GM12878 (cell line): ENCODE results near the gene CKS1B.

Experiments
- ATF7 ChIP-seq: fragments of 450-650 bp; IDR thresholded peaks from 2 replicates; pipeline ENCODE4 v1.6.1; 2016; ENCODE audit warnings: low read depth, mild to moderate bottlenecking
- CHD2 ChIP-seq: IDR thresholded peaks from 2 replicates; pipeline ENCODE4 v1.6.1; 2011; ENCODE audit warnings: low read depth, low read length, improper control_type of control experiment, borderline replicate concordance
- EP300 ChIP-seq, 2 experiments: fragments of 150-350 bp in 1 of 2; IDR thresholded peaks; 2 replicates each; pipeline ENCODE4 v1.6.1; 2011 to 2012; ENCODE audit warnings: low read depth in 2 of 2, low read length in 2 of 2, borderline replicate concordance in 1 of 2, improper control_type of control experiment in 1 of 2, inconsistent platforms in 1 of 2; ENCODE audit not compliant: control insufficient read depth in 1 of 2
- EZH2 ChIP-seq: IDR thresholded peaks from 2 replicates; pipeline ENCODE4 v1.6.1; 2012; ENCODE audit warnings: low read depth, mild to moderate bottlenecking, control low read depth, inconsistent platforms, low read length, borderline replicate concordance; ENCODE audit not compliant: control insufficient read depth
- IRF4 ChIP-seq: IDR thresholded peaks from 2 replicates; pipeline ENCODE4 v1.6.1; 2011; ENCODE audit warnings: low read depth, low read length
- KDM1A ChIP-seq: fragments of 200-600 bp; sonication (generic); IDR thresholded peaks from 2 replicates; pipeline ENCODE4 v1.6.1; 2016; ENCODE audit warnings: borderline replicate concordance
- POLR2A ChIP-seq: IDR thresholded peaks from 2 replicates; pipeline ENCODE4 v1.6.1; 2011; ENCODE audit warnings: low read depth, mild to moderate bottlenecking, low read length
- POLR2AphosphoS5 ChIP-seq: IDR thresholded peaks from 2 replicates; pipeline ENCODE4 v1.6.1; 2011; ENCODE audit warnings: mild to moderate bottlenecking, low read length, inconsistent platforms
- TF ChIP-seq, protein P1 (sequence below): IDR thresholded peaks from 2 replicates; pipeline ENCODE4 v1.6.1; 2012; ENCODE audit warnings: low read depth, low read length, improper control_type of control experiment
- TF ChIP-seq, protein P2 (sequence below), 3 experiments: IDR thresholded peaks in 2 of 3; conservative IDR thresholded peaks in 1 of 3; 2 replicates each; pipeline ENCODE4 v1.5.1; 2011; ENCODE audit warnings: low read depth in 3 of 3, low read length in 3 of 3, mild to moderate bottlenecking in 3 of 3, control low read depth in 2 of 3, moderate library complexity in 2 of 3, inconsistent platforms in 1 of 3, mixed read lengths in 1 of 3; ENCODE audit not compliant: control insufficient read depth in 2 of 3, insufficient read depth in 1 of 3; ENCODE audit errors: extremely low read depth in 1 of 3
- TF ChIP-seq, protein P3 (sequence below): IDR thresholded peaks from 2 replicates; pipeline ENCODE4 v1.6.1; 2011; ENCODE audit warnings: borderline replicate concordance, low read depth, mild to moderate bottlenecking, moderate library complexity, low read length; ENCODE audit not compliant: insufficient read depth, poor library complexity, severe bottlenecking
- TF ChIP-seq, protein P4 (sequence below): IDR thresholded peaks from 2 replicates; pipeline ENCODE4 v1.6.1; 2012; ENCODE audit warnings: low read depth, low read length, improper control_type of control experiment
- TF ChIP-seq, protein P5 (sequence below): fragments of 450-650 bp; IDR thresholded peaks from 2 replicates; pipeline ENCODE4 v1.6.1; 2017; ENCODE audit warnings: mild to moderate bottlenecking, moderate library complexity
- TF ChIP-seq, protein P6 (sequence below): IDR thresholded peaks from 2 replicates; pipeline ENCODE4 v1.6.1; 2011; ENCODE audit warnings: low read depth, low read length, improper control_type of control experiment, borderline replicate concordance

DNA sequence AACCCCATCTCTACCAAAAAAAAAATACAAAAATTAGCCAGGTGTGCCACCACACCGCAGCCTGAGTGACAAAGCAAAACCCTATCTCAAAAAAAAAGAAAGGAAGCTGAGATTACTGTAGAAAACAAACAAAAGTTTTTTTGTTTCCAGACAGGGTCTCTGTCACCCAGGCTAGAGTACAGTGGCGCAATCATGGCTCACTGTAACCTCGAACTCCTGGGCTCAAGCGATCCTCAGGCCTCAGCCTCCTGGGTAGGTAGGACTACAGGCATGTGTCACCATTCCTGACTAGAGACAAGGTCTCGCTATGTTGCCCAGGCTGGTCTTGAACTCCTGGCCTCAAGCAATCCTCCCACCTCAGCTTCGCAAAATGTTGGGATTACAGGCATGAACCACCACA, 10.1 kb upstream of the CKS1B start:
- TF ChIP-seq POLR2AphosphoS5 (no peak), EP300 (IDR thresholded peaks at IDR 0.05; ENCODE audit: borderline replicate concordance in 1 of 2, control insufficient read depth in 1 of 2, low read depth in 2 of 2, low read length in 2 of 2) (no peak), CHD2 (no peak), KDM1A (no peak), IRF4 (no peak), POLR2A (no peak), ATF7 (no peak), EZH2 (no peak)
- TF ChIP-seq, protein P1, sequence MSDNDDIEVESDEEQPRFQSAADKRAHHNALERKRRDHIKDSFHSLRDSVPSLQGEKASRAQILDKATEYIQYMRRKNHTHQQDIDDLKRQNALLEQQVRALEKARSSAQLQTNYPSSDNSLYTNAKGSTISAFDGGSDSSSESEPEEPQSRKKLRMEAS, result no peak
- TF ChIP-seq, protein P2, sequence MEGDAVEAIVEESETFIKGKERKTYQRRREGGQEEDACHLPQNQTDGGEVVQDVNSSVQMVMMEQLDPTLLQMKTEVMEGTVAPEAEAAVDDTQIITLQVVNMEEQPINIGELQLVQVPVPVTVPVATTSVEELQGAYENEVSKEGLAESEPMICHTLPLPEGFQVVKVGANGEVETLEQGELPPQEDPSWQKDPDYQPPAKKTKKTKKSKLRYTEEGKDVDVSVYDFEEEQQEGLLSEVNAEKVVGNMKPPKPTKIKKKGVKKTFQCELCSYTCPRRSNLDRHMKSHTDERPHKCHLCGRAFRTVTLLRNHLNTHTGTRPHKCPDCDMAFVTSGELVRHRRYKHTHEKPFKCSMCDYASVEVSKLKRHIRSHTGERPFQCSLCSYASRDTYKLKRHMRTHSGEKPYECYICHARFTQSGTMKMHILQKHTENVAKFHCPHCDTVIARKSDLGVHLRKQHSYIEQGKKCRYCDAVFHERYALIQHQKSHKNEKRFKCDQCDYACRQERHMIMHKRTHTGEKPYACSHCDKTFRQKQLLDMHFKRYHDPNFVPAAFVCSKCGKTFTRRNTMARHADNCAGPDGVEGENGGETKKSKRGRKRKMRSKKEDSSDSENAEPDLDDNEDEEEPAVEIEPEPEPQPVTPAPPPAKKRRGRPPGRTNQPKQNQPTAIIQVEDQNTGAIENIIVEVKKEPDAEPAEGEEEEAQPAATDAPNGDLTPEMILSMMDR (IDR thresholded peaks at IDR 0.05 in 2 of 3, conservative IDR thresholded peaks at IDR 0.05 in 1 of 3; ENCODE audit: control insufficient read depth in 2 of 3, extremely low read depth in 1 of 3, insufficient read depth in 1 of 3, low read depth in 3 of 3, low read length in 3 of 3), result no peak
- TF ChIP-seq, protein P3, sequence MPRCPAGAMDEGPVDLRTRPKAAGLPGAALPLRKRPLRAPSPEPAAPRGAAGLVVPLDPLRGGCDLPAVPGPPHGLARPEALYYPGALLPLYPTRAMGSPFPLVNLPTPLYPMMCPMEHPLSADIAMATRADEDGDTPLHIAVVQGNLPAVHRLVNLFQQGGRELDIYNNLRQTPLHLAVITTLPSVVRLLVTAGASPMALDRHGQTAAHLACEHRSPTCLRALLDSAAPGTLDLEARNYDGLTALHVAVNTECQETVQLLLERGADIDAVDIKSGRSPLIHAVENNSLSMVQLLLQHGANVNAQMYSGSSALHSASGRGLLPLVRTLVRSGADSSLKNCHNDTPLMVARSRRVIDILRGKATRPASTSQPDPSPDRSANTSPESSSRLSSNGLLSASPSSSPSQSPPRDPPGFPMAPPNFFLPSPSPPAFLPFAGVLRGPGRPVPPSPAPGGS, result no peak
- TF ChIP-seq, protein P4, sequence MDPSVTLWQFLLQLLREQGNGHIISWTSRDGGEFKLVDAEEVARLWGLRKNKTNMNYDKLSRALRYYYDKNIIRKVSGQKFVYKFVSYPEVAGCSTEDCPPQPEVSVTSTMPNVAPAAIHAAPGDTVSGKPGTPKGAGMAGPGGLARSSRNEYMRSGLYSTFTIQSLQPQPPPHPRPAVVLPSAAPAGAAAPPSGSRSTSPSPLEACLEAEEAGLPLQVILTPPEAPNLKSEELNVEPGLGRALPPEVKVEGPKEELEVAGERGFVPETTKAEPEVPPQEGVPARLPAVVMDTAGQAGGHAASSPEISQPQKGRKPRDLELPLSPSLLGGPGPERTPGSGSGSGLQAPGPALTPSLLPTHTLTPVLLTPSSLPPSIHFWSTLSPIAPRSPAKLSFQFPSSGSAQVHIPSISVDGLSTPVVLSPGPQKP, result no peak
- TF ChIP-seq, protein P5, sequence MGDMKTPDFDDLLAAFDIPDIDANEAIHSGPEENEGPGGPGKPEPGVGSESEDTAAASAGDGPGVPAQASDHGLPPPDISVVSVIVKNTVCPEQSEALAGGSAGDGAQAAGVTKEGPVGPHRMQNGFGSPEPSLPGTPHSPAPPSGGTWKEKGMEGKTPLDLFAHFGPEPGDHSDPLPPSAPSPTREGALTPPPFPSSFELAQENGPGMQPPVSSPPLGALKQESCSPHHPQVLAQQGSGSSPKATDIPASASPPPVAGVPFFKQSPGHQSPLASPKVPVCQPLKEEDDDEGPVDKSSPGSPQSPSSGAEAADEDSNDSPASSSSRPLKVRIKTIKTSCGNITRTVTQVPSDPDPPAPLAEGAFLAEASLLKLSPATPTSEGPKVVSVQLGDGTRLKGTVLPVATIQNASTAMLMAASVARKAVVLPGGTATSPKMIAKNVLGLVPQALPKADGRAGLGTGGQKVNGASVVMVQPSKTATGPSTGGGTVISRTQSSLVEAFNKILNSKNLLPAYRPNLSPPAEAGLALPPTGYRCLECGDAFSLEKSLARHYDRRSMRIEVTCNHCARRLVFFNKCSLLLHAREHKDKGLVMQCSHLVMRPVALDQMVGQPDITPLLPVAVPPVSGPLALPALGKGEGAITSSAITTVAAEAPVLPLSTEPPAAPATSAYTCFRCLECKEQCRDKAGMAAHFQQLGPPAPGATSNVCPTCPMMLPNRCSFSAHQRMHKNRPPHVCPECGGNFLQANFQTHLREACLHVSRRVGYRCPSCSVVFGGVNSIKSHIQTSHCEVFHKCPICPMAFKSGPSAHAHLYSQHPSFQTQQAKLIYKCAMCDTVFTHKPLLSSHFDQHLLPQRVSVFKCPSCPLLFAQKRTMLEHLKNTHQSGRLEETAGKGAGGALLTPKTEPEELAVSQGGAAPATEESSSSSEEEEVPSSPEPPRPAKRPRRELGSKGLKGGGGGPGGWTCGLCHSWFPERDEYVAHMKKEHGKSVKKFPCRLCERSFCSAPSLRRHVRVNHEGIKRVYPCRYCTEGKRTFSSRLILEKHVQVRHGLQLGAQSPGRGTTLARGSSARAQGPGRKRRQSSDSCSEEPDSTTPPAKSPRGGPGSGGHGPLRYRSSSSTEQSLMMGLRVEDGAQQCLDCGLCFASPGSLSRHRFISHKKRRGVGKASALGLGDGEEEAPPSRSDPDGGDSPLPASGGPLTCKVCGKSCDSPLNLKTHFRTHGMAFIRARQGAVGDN, result no peak
- TF ChIP-seq, protein P6, sequence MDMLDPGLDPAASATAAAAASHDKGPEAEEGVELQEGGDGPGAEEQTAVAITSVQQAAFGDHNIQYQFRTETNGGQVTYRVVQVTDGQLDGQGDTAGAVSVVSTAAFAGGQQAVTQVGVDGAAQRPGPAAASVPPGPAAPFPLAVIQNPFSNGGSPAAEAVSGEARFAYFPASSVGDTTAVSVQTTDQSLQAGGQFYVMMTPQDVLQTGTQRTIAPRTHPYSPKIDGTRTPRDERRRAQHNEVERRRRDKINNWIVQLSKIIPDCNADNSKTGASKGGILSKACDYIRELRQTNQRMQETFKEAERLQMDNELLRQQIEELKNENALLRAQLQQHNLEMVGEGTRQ, result no peak
